Activated T-cell treated with anti-CD3 and anti-CD28 coated beads for 4 hours (primary cell): ENCODE measurements around the gene PKNOX2.

Source experiments
- DNase-seq: peaks from one replicate; pipeline ENCODE4 v3.0.0-alpha.2; 2020

PKNOX2 gene

DNA sequence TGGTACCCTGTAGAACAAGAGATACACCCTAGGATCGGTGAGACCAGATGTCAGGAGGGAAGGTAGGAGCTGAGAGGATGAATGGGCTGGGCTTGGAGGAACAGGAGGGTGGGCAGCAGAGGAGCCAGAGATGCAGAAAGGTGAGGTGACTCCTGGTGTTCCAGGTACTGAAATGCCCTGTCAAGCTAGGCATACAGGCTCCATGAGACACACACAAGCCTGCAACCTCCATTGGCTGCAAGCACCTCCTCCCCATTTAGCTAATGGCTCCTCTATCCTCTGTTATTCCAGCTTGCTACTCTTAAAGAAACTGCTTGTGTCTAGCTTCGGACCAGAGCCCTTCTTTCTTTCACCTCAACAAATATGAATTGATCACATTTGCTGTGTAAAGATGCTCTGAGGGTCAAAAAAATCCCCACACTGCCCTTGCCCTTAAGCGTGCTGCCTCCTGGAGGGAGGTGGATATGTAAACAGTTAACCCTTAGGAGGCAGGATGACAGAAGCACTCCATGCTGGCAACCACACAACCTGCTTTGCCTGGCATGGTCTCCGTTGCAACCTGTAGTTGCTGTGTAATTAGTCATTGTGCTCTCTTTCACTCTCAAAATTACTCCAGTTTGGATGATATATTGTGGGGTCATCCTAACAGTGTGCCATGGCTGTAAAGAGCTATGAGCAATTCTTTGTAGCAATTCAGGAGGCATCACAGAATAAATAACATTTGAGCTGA, 156.0 kb downstream of the PKNOX2 start:
- DNase-seq = no peak

DNA sequence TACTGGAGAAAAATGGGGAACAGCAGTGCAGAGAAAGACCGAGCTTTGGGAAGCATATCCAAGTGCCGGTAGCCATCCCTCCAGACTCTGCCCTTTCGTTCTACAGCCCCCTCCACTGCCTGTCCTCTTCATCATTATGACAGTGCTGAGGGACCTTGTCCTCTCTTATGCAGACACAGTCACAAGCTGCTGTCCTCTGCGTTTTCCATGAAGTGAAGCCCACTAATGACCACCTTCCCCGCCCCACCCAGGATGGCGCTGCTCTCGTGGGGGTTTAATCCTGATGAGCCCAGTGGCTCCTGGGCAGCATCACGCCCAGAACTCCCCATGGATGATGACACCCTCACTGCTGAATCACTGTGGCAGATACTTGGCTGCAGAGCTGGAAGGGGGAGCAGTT, 157.7 kb downstream of the PKNOX2 start:
- no peak for DNase-seq

DNA sequence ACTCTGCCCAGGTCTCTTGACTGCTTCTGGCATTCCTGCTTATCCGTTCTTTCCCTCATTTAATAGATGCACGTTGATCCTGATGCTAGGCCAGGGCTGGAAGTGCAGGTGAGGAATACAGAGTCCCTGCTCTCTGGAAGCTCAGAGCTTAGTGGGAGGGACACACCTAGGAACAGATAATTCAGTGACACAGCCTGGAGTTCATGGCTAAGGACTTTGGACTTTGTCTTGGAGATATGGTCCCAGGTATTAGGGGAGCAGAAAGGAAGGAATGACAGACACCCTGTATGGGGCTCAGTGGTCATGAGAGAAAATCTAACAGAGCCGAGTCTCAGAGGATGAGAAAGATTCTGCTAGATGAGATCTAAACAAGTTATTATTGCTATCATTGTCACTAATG, 160.6 kb downstream of the PKNOX2 start:
- DNase-seq = no peak

DNA sequence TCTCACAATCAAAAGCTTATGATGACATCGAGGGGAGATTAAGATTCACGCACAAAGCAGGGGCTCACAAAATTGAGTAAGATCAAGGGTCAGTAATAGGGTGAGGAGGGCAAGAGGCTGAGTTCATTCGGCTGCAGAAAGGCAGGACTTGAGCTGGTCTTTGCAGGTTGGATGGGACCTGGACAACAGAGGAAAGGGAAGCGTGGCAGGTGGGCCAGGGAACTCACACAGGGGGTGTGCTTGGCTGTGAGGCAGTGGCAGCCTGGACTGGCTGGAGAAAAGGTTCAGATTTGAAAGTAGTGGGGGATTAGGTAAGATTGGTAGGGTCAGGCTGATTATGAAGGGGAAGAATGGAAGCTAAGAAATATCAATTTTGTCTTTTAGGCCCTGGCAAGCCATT, 161.6 kb downstream of the PKNOX2 start:
- no peak for DNase-seq

DNA sequence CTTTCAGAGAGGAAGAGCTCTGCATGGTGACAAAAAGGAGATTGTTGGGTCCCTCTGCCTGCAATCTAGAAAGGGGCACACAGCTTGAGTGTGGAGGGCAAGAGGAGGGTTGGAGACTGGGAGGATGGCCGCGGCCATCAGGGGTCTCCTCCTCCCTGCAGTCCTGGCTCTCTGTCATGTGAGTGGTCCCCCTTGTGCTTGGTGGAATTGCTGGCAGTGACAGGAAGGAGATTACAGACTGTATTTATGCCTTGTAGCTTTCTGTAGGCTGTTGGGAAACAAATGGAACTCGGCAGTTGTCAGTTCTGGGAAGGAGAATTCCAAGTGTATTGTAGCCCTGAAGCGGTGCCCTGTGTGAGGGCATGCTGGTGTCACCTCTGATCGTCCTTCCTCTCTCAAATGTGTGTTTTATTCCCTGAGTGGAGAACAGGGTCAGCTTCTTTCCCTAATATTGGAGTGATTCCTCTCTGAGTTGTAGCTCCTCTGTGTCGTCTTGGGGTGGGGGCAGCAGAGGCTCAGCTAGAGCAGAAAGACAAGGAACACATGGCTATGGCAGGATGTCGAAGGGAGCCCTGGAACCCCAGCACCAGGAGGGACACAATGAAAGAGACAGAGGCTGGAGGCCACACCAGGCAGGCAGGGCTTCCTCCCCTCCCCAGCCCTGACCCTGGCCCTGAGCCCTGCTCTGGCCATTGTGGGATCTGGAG, 163.1 kb downstream of the PKNOX2 start:
- no peak for DNase-seq

DNA sequence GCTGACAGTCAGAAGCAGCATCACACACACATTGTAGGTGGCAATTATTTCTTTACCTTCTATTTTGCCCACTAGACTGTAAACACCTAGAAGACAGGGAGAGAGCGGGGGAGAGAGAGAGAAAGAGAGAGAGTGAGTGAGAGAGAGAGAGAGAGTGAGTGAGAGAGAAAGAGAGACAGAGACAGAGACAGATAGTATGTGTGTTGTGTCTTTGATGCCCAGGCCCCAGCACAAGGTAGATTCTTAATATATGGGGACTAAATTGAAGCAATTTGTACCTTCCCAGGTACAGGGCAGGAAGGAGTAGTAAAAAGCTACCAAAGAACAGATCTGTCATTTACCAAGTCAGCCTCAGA, 163.7 kb downstream of the PKNOX2 start:
- no peak for DNase-seq

DNA sequence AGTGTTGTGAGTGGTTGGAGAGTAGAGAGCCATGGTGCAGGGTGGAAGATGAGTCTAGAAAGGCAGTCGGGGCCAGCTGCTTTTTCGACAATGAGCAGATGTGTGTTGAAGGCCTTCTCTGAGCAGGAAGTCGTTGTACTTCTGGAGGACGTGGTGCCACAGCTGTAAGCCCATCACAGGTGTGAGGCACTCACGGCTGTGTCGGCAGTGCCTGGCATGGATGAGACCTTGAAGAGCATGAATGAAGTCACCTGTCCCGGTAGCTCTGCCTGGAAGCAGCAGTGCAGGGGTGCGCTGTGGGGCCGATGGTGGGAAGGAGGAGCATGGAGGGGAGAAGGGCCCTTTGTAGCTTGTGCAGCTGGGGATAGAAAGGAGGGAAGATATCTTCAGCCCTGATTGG, 165.2 kb downstream of the PKNOX2 start:
- no peak for DNase-seq

DNA sequence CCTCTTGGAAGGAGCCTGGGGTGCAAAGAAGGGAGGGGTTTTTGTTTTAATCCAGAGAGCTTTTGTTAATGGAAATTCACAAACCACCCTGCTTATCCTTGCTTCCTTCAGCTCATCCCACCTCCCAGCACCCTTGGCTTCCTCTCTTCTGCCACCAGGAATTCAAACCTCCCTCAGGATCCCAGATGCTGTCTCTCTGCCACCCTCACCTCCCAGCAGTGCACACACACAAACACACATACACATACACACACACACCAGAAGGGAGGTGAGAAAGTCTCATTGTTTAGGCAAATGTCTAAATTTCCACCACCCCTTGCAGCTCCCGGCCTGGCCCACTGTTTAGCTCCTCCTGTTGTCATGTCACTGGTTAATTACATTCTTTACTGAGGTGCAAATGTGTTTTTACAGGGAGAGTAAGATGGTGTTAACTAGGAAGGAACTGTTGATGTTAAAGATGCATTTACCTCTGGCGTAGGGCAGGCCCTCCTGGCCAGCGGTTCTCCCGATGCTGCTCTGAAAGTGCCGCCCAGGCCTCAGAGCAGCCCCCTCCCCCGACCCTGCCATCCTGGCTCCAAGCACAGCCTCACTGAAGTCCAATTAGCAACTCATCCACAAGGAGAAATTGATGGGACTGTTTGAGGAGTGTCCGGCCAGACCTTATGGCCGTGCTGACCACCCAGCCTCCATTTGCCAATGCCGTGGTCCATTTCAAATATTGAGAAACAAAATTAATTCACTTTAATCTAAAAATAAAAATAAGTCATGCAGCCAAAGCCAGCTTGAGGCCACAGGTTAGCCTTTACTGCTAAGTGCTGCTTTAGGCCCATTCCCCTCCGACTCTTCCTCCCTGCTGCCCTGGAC, 166.1 kb downstream of the PKNOX2 start:
- DNase-seq = no peak

DNA sequence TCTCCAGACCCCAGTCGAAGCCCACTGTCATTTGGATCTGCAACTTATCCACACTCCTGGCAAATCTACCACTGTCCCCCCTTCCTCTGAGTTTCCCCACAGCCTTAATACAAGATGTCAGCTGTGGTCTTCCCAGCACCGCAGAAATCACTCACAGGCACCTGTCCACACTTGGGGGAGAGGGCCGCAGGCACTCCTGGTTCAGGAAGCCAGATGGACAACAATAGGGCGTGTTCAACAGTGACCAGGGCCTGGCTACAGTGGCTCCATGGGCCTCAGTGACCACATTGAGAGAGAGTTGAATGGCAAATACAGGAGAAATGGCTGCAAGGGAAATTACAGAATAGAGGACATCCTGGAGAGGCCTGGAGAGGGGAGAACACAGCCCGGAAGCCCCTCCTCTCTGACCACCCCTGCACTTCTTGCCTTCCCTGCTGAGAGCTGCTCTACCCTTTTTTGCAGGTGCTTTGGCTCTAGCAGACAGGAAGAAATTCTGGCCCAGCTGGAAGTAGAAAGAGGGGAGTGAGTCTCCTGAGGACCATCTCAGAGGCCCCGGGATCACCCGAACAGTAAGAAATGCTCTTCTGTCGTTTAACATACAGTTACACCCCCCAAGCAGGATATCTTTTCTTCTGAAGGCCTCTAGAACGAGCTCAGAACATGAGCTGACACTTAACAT, 166.9 kb downstream of the PKNOX2 start:
- no peak for DNase-seq

DNA sequence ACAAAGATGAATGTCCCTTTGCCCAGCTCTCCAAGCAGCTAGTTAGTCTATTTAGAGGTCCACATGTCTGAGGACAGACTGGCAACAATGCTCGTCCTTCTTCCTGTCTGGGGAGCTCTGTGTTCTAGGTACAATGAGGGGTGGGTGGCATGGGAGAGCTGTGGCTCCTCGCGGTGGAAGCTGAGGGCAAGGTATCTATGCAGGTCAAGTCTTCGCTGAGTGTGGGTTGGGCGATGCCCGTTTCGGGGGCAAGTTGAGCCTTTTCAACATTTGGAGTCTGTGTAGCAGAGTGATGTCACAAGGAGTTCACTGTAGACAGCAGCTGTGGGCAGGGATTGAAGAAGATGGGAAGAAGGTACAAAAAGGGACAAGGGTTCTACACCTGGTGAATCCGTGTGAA, 168.3 kb downstream of the PKNOX2 start:
- DNase-seq = no peak

DNA sequence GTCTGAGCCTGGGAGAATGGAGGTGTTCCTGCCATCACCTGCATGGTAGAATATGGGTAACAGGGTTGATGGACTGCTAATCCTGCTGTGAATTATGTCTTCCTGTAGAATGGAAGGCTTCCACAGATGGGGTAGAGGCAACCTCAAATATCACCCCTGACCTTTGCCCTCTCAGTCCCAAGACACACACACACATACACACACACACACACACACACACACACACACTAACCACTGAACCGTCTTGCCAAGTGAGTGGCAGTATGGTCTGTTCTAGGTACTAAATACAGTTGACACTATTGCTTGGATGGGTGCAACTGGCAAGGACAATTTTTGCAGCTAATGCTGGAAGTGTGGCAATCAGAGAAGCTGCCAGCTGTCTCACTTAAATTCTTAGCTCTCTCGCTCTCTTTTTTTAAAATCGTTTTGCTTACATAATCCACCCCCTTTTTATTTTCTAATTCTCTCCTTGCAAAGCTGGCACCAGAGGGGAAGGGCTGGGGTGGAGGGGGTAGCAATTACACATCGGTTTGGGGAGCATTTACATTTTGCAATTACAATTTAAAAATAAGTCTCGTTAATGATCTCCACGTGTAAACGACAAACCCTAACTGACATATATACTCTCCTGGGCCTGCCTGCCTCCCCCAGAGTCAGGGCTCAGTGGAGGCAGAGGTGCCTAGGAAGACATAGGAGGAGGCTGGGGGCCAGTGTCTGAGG, 169.0 kb downstream of the PKNOX2 start:
- DNase-seq = no peak

DNA sequence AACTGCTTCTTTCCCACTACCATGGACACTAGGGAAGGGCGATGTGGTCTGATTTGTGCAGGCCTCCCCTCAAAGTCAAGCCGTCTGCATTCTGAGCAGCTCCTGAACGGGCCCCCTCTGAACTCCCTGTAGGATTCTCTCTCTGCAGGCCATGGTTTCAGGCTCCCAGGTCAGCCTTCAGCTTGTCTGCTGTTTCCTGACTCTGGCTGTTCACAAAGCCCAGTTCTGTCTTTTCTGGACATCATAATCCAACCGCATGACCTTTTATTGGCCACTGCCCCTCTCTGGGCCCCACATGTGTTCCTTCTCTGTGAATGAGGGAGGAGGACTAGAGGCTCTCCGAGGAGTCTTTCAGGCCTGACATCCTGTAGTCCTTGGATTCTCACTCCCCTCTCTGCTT, 170.6 kb downstream of the PKNOX2 start:
- DNase-seq = no peak

DNA sequence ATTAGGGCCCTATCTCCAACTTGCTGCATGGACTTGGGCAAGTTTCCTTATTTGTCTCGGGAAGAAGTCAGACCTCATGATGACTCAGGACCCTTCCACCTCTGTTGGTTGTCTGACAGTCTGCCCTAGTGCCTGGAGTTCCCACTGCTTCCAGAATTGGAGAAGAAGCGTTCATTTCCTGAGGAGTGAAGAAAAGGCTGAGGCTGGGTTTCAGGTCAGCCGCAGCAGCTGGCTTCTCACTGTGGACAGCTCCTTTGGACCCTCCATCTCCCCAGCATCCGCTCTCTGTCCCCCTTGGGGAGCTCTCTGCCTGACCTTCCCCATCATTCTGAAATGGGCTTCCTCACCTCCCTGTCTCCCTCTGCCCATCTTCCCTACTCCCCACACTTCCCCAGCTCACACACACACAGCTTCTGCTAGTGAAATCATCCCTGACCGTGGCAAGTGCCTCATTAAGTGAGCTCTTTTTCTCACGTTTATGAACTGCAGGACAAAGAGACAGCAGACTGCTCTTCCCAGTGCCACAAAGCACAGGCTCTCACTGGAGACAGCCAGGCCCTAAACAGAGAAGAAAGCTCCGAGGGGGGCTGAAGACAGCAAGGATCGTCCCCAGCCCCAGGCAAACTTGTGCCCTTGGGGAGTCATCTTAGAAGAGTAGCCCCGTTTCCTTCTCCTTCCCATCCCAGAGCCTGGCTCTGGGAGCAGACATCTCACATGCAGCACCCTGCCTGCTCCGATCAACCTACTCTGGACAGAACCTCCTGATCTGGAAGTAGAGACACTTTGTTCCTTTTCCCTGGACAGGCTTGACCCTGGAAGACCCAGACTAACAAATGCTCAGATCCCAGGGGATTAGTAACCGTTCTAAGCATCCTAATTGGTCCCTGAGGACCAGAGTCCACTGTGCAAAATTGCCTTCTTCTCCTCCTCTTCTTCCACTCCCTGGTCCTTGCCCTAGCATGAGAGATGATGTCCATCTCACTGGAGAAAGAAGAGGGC, 173.6 kb downstream of the PKNOX2 start:
- DNase-seq = no peak

DNA sequence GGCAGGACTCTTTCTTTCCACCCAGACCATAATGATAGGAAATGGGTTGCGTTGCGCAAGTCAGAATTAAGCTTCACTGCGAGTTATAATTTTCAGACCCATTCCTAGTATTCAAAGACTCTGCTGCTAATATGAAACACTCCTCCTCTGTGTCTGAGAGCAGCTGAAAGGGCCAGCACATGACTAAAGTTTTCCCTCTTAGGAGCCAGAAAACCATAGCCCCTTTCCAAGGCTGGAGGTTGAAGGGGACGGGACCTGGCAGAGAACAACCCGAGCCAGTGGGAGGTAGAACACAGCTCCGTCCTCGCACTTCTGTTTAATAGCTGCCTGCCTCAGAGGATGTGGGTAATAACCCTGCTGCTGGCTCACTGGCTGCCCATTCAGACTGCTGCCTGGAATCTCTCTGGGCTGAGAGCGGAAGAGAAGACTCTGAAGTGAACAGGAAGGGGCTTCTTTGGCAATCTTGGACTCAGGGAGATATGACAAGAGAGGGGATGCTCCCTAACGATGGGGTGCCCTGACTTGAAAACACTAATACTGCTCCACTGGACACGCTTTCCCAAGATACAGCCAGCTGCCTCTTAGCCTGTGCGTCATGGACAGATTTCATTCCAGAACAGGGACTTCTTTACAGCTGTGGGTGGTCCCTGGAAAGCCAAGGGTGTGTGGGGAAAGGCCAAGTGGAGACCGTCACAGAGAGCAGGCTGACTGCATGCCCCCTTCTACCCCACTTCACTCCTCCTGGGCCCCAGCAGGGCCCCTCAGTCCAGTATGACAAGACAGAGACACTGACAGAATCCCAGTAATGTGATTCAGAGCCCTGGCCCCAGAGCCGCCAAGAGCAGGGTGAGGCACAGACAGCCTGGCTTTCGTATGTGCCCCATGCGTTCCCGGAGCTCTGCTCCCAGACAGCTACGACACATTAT, 174.6 kb downstream of the PKNOX2 start:
- no peak for DNase-seq

DNA sequence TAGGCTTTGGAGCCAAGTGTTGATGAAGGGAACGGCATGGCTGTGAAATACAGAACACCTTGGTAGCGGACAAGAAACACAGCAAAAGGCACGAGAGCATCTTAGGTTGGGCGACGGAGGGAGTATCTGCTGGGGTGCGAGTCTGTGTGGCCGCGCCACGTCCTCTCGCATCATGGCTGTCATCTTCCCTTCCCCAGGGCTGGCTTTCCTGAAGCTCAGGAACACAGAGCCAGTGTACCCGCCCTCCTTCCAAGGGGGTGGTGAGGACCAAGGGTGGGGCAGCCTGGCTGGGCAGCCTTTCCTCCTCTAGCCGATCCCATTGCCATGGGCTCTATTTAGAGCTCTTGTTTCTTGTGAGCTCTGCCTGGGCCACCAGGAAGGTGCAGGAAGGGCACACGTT, 177.1 kb downstream of the PKNOX2 start:
- DNase-seq = no peak

DNA sequence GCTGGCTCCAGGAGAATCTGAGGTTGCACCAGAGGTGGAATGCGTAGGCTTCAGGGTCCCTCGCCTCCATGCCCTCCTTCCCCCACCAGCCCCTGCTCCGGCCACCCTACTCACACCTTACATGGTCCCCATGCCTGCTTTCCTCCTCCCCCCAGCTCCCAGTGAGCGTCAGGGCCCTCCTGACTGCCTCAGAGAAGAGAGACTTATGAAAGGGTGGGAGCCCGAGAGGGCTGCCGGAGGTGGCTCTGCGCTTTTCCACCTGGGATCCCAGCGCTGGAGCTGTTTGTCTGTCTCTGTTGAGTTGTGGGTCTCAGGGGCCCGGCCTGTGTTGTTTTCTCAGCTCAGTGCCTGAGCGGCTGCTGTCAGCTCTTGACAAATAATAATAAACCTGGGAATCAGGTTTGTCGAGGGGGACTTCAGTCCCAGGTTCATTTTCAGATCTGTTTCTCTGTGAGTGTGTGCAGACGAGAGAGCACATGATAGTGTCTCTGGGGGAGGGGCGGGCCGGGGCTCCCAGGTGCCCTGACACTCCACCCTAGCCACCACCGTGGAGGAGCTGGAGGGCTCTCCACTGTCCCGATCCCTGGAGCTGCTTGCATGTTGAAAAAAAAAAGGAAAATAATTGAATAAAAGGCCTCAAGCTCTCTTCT, 177.9 kb downstream of the PKNOX2 start:
- DNase-seq = no peak

DNA sequence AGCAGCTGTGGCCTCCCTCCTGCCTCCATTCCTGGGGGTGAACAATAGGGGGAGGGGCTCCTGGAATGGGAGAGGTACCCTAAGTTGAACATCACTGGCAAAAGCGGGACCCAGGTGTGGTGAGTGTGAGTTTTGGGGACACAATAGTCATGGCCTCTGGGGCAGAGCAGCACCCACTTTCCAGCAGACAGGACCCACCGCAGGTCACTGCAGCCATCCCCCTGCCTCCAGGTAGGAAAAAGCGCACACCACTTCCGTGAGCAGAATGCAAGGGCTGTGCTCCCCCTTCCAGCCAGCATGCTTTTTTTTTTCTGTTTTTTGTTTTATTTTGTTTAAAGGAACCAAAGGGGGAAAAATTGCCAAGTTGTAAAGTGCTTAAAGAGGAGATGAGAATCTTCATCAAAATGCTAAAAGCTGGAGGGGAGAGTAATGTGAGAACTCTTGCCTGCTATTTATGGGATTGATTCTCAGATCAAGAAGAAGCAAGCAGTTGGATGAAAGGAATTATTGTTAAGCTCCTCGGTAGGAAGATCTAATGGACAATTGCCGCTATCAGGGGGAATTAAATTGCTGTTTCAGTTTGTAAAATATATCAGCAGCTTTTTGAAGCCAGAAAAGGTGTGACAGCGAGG, 178.7 kb downstream of the PKNOX2 start:
- DNase-seq = no peak

DNA sequence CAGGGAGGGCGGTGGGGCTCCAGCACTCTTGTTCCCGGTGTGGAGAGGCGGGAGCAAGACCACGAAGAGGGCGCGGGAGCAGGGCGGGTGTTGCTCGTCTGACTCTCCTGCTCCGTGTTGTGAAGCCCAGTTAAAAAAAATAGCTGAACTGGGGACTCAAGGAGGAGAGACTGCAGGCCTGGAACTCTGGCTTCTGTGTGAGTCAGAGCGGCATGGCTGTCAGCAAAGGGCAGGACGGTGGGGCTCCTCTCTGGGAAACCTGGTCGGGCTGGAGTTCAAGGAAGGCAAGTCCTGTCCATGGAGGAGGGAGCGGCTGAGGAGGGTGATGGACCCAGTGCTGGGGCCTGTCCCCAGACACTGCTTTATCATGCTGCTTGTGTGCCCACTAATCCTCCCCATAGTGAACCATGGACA, 179.2 kb downstream of the PKNOX2 start:
- no peak for DNase-seq

DNA sequence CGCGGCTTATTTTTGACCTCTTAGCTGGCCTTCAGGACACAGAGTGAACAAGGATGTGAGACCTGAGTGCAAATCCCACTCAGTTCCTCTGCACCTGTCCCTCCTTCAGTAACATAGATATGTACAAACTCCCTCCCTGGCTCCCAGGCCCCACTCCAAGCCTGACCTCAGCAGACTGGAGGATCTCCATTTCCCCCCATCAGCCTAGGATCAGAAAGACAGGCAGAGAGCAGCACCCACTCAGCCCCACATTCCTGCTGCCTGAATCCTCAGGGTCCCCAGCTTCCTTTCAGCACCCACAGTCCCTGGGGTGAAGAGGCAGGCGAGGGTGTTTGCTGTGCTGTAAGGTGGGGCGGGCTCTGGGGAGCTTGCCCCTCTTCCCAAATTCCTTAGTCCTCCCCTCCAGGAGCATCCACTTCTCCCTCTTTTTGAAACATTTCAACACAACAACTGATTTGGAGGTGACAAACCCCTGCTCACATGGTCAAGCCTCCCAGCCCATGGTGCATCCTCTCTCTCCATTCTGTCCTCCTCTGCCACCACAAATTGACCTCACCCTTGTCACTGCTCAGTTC, 180.4 kb downstream of the PKNOX2 start:
- DNase-seq = no peak
